Neural cell (in vitro differentiated cells): Measurements from ENCODE around the gene FOXO1. TPM values are rescaled to one million over a fixed set of nuclear protein-coding genes. Genes with fewer than 3 reads are reported as not detected.

ENCODE experiments used
- H2AFZ ChIP-seq: fragments of 200-600, 300-800 bp; sonication (generic), shearing (Covaris generic); 2 replicates; pipeline ENCODE4 v1.6.0; 2014; ENCODE audit warnings: low read depth, mild to moderate bottlenecking, antibody characterized with exemption, low read length, moderate library complexity
- H3F3A ChIP-seq: fragments of 200-600 bp; shearing (Covaris generic); 2 replicates; pipeline ENCODE4 v1.6.1; 2016; ENCODE audit warnings: mild to moderate bottlenecking, moderate library complexity, mixed read lengths, antibody characterized with exemption, low read length; ENCODE audit not compliant: insufficient read depth, poor library complexity, severe bottlenecking
- H3K27ac ChIP-seq: fragments of 200-600, 300-800 bp; sonication (generic), shearing (Covaris generic); 2 replicates; pipeline ENCODE4 v1.5.1; 2014; ENCODE audit warnings: mild to moderate bottlenecking, low read length, moderate library complexity
- H3K27me3 ChIP-seq: fragments of 300-800, 200-600 bp; sonication (generic), shearing (Covaris generic); 2 replicates; pipeline ENCODE4 v1.6.0; 2014; ENCODE audit warnings: mild to moderate bottlenecking, low read depth, low read length, moderate library complexity; ENCODE audit not compliant: insufficient read depth
- H3K36me3 ChIP-seq: fragments of 300-800, 200-600 bp; sonication (generic), shearing (Covaris generic); 2 replicates; pipeline ENCODE4 v1.5.1; 2014; ENCODE audit warnings: mild to moderate bottlenecking, antibody characterized with exemption, low read length, moderate library complexity; ENCODE audit not compliant: insufficient read depth
- H3K4me2 ChIP-seq: fragments of 300-800, 200-600 bp; sonication (generic), shearing (Covaris generic); 2 replicates; pipeline ENCODE4 v1.6.0; 2014; ENCODE audit warnings: mild to moderate bottlenecking, low read length
- H3K4me3 ChIP-seq: fragments of 300-800, 200-600 bp; sonication (generic), shearing (Covaris generic); 2 replicates; pipeline ENCODE4 v1.5.1; 2014; ENCODE audit warnings: mild to moderate bottlenecking, low read length, moderate library complexity
- H3K79me2 ChIP-seq: fragments of 200-600 bp; shearing (Covaris generic); replicated peaks from 2 replicates; pipeline ENCODE4 v1.6.0; 2014; ENCODE audit warnings: mild to moderate bottlenecking, low read length, moderate library complexity; ENCODE audit not compliant: insufficient read depth
- H3K9ac ChIP-seq: fragments of 300-800, 200-600 bp; sonication (generic), shearing (Covaris generic); 2 replicates; pipeline ENCODE4 v1.6.1; 2016; ENCODE audit warnings: mild to moderate bottlenecking, low read length, mixed read lengths
- H3K9me2 ChIP-seq: fragments of 200-600 bp; shearing (Covaris generic); 2 replicates; pipeline ENCODE4 v1.6.1; 2016; ENCODE audit warnings: mild to moderate bottlenecking, low read length, mixed read lengths; ENCODE audit not compliant: insufficient read depth
- H3K9me3 ChIP-seq: fragments of 200-600, 300-800 bp; sonication (generic), shearing (Covaris generic); 2 replicates; pipeline ENCODE4 v1.6.1; 2016; ENCODE audit warnings: mild to moderate bottlenecking, mixed run types, low read length, moderate library complexity, mixed read lengths
- H4K20me1 ChIP-seq: fragments of 200-600 bp; shearing (Covaris generic); 2 replicates; pipeline ENCODE4 v1.6.1; 2016; ENCODE audit warnings: mild to moderate bottlenecking, mixed run types; ENCODE audit not compliant: insufficient read depth
- EP300 ChIP-seq: fragments of 450-650 bp; conservative IDR thresholded peaks from 2 replicates; pipeline ENCODE4 v1.6.1; 2014; ENCODE audit warnings: antibody characterized with exemption, mild to moderate bottlenecking, moderate library complexity; ENCODE audit not compliant: poor library complexity, severe bottlenecking
- EZH2 ChIP-seq: fragments of 200-600, 300-800 bp; shearing (Covaris generic), sonication (generic); IDR thresholded peaks from 2 replicates; pipeline ENCODE4 v1.6.1; 2014; ENCODE audit warnings: antibody characterized with exemption, low read length, borderline replicate concordance, mild to moderate bottlenecking; ENCODE audit not compliant: insufficient read depth, poor library complexity, severe bottlenecking
- MXI1 ChIP-seq: fragments of 450-650 bp; conservative IDR thresholded peaks from 2 replicates; pipeline ENCODE4 v1.6.1; 2014; ENCODE audit warnings: antibody characterized with exemption, mild to moderate bottlenecking; ENCODE audit not compliant: poor library complexity, severe bottlenecking
- POLR2AphosphoS5 ChIP-seq: IDR thresholded peaks from 2 replicates; pipeline ENCODE4 v1.6.1; 2012
- RAD21 ChIP-seq: fragments of 450-650 bp; conservative IDR thresholded peaks from 2 replicates; pipeline ENCODE4 v1.6.1; 2014; ENCODE audit warnings: antibody characterized with exemption, mild to moderate bottlenecking, moderate library complexity
- SMC3 ChIP-seq: fragments of 450-650 bp; conservative IDR thresholded peaks from 2 replicates; pipeline ENCODE4 v1.6.1; 2014; ENCODE audit warnings: antibody characterized with exemption, mild to moderate bottlenecking, moderate library complexity; ENCODE audit not compliant: poor library complexity
- TAF1 ChIP-seq: IDR thresholded peaks from 2 replicates; pipeline ENCODE4 v1.6.1; 2012; ENCODE audit warnings: low read depth
- polyA plus RNA-seq: library from polyadenylated mRNA; depleted of rRNA; stranded (reverse); fragments of >200 nt; gene quantifications from 2 replicates; pipeline ENCODE4 v1.2.3, GENCODE V29; 2014
- TF ChIP-seq, protein P1 (sequence below): IDR thresholded peaks from 2 replicates; pipeline ENCODE4 v1.6.1; 2012; ENCODE audit warnings: borderline replicate concordance
- TF ChIP-seq, protein P2 (sequence below): fragments of 450-650 bp; IDR thresholded peaks from 2 replicates; pipeline ENCODE4 v1.5.1; 2014; ENCODE audit warnings: antibody characterized with exemption, mild to moderate bottlenecking, moderate library complexity; ENCODE audit not compliant: poor library complexity, severe bottlenecking

FOXO1 gene
- polyA plus RNA-seq, 1 donor from 2014 or later, result 1.2 TPM

DNA sequence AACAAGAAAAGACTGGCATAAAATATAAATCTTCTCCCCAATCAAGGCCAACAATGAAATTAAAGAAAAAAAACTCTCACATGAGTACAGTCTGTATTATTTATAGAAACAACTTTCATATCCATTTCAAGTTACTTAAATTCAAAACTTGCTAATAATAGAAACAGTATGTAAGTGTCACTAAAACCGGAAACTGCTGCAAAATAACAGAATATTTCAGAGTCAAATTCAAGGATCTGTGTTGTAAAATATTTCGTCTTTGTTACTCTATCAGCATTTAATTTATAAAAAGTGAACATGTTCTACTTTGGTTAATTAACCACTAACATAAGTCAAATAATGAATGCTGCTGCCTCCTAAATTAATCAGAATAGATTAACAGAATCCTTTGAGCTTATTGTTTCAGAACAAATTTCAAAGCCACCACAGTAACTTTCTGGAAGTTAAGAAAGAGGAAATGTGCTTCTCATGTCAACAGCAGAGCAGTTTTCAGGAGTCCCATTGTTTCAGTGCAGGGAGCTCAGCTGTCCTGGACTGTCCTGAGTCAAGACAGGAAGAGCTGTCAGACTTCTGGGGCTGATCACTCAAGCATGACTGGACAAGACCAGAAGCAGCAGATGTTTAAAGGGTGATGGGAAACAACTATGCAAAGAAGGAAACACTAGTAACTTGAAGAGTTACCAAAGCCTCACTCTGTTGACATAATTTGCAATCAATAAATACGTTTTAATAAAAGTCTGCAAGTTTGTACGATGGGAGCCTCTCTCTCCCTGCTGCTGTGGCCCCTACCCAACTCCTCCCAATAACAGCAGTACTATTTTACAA, 76.9 kb downstream of the FOXO1 start:
- no peak overlapping the region for H3K4me3 ChIP-seq
- H4K20me1 ChIP-seq, result no peaks in the 10 kb centered on the region
- no peaks in the 10 kb centered on the region for H3K79me2 ChIP-seq

GRCh38 chr13:40588101-40588500, 78.3 kb downstream of the FOXO1 start:
- no peak overlapping the region for H3K9ac ChIP-seq
- no peaks in the 10 kb centered on the region for H3K36me3 ChIP-seq
- H3K79me2 ChIP-seq, result no peaks in the 10 kb centered on the region
- H3K27me3 ChIP-seq, result no peaks in the 10 kb centered on the region
- H3F3A ChIP-seq, result no peaks in the 10 kb centered on the region
- H2AFZ ChIP-seq, result no peak overlapping the region
- no peak for TF ChIP-seq RAD21
- TF ChIP-seq SMC3, result no peak
- TF ChIP-seq, protein P1, sequence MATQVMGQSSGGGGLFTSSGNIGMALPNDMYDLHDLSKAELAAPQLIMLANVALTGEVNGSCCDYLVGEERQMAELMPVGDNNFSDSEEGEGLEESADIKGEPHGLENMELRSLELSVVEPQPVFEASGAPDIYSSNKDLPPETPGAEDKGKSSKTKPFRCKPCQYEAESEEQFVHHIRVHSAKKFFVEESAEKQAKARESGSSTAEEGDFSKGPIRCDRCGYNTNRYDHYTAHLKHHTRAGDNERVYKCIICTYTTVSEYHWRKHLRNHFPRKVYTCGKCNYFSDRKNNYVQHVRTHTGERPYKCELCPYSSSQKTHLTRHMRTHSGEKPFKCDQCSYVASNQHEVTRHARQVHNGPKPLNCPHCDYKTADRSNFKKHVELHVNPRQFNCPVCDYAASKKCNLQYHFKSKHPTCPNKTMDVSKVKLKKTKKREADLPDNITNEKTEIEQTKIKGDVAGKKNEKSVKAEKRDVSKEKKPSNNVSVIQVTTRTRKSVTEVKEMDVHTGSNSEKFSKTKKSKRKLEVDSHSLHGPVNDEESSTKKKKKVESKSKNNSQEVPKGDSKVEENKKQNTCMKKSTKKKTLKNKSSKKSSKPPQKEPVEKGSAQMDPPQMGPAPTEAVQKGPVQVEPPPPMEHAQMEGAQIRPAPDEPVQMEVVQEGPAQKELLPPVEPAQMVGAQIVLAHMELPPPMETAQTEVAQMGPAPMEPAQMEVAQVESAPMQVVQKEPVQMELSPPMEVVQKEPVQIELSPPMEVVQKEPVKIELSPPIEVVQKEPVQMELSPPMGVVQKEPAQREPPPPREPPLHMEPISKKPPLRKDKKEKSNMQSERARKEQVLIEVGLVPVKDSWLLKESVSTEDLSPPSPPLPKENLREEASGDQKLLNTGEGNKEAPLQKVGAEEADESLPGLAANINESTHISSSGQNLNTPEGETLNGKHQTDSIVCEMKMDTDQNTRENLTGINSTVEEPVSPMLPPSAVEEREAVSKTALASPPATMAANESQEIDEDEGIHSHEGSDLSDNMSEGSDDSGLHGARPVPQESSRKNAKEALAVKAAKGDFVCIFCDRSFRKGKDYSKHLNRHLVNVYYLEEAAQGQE, result no peak
- TF ChIP-seq POLR2AphosphoS5, result no peak
- no peak for TF ChIP-seq TAF1
- TF ChIP-seq MXI1, result no peak
- no peak for TF ChIP-seq EP300
- TF ChIP-seq, protein P2, sequence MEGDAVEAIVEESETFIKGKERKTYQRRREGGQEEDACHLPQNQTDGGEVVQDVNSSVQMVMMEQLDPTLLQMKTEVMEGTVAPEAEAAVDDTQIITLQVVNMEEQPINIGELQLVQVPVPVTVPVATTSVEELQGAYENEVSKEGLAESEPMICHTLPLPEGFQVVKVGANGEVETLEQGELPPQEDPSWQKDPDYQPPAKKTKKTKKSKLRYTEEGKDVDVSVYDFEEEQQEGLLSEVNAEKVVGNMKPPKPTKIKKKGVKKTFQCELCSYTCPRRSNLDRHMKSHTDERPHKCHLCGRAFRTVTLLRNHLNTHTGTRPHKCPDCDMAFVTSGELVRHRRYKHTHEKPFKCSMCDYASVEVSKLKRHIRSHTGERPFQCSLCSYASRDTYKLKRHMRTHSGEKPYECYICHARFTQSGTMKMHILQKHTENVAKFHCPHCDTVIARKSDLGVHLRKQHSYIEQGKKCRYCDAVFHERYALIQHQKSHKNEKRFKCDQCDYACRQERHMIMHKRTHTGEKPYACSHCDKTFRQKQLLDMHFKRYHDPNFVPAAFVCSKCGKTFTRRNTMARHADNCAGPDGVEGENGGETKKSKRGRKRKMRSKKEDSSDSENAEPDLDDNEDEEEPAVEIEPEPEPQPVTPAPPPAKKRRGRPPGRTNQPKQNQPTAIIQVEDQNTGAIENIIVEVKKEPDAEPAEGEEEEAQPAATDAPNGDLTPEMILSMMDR, result no peak
- TF ChIP-seq EZH2, result no peak
- no peaks in the 10 kb centered on the region for H3K9me2 ChIP-seq
- no peak overlapping the region for H3K27ac ChIP-seq
- H4K20me1 ChIP-seq, result no peaks in the 10 kb centered on the region
- no peak overlapping the region for H3K4me3 ChIP-seq
- no peak overlapping the region for H3K4me2 ChIP-seq
- no peaks in the 10 kb centered on the region for H3K9me3 ChIP-seq

More for the DNA sequence above, 76.9 kb downstream of the FOXO1 start:
- Histone ChIP-seq H3K36me3 (no peaks in the 10 kb centered on the region), H3K4me2 (no peak overlapping the region), H2AFZ (no peak overlapping the region), H3K27ac (no peak overlapping the region), H3K9me2 (no peaks in the 10 kb centered on the region), H3K9me3 (no peaks in the 10 kb centered on the region), H3F3A (no peaks in the 10 kb centered on the region), H3K27me3 (no peaks in the 10 kb centered on the region), H3K9ac (no peak overlapping the region)
- TF ChIP-seq POLR2AphosphoS5, result no peak
- TF ChIP-seq EZH2, result no peak
- TF ChIP-seq, protein P1, result no peak
- no peak for TF ChIP-seq TAF1
- TF ChIP-seq MXI1, result no peak
- TF ChIP-seq EP300, result no peak
- no peak for TF ChIP-seq SMC3
- TF ChIP-seq, protein P2, result no peak
- TF ChIP-seq RAD21, result no peak
